ENCODE measurements around the gene CUL4B. TPM values are rescaled to one million over a fixed set of nuclear protein-coding genes. Genes with fewer than 3 reads are reported as not detected.
A peak's percentile ranks its signal among the peaks of the same experiment; 100 is the strongest.

The CUL4B gene
- total RNA-seq, 4 donors from 2014 or later = 24.7 to 44.9 (median 33.6) TPM

- Histone ChIP-seq H3K27me3 (no peaks in the 10 kb centered on the region), H3K4me3 (peak overlapping the region; percentile 55 to 79 (median 69)), H3K36me3 (peaks cover 0 to 23% (median 0%) of the 10 kb centered on the region in 3 donors), H3K27ac (peak overlapping the region; percentile 96 to 99 (median 98)), H3K9me3 (no peaks in the 10 kb centered on the region), H3K4me1 (peaks cover 0 to 39% (median 0%) of the 10 kb centered on the region in 3 donors)
- 3 to 34% methylated on average over 6 to 7 of the region's 7 CpGs for WGBS, 2 donors
- no peak for DNase-seq
- TF ChIP-seq, protein P1, sequence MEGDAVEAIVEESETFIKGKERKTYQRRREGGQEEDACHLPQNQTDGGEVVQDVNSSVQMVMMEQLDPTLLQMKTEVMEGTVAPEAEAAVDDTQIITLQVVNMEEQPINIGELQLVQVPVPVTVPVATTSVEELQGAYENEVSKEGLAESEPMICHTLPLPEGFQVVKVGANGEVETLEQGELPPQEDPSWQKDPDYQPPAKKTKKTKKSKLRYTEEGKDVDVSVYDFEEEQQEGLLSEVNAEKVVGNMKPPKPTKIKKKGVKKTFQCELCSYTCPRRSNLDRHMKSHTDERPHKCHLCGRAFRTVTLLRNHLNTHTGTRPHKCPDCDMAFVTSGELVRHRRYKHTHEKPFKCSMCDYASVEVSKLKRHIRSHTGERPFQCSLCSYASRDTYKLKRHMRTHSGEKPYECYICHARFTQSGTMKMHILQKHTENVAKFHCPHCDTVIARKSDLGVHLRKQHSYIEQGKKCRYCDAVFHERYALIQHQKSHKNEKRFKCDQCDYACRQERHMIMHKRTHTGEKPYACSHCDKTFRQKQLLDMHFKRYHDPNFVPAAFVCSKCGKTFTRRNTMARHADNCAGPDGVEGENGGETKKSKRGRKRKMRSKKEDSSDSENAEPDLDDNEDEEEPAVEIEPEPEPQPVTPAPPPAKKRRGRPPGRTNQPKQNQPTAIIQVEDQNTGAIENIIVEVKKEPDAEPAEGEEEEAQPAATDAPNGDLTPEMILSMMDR (IDR thresholded peaks at IDR 0.05) = no peak
- TF ChIP-seq POLR2A (IDR thresholded peaks at IDR 0.05) = no peak
- intact Hi-C loops (cut with DNase I) = no loop called here
Measured at GRCh38 chrX:120559804-120560203, 958 bp downstream of the CUL4B start.

DNA sequence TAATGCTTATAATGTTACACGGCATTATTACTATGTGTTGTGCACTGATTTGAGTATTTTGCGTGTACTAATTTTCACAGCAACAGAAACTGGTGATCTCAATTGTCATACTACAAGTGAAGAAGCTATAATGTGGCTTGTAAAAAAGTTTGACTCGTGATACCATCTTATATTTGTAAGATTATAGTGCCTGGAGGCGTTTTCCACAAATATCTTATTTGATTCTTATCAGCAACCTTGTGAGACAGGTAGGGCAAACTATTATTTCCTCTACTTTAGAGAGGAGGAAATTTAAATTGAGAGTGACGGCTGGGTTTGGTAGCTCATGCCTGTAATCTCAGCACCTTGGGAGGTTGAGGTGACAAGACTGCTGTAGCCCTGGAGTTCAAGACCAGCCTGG lies 4.5 kb downstream of the CUL4B start:
- no peak overlapping the region for H3K4me3 ChIP-seq
- H3K27ac ChIP-seq = no peak overlapping the region
- no peak for DNase-seq
- peaks cover 0 to 25% (median 0%) of the 10 kb centered on the region in 3 donors for H3K4me1 ChIP-seq
- 72 to 80% methylated on average over 5 of the region's 5 CpGs for WGBS, 2 donors
- intact Hi-C loops (cut with DNase I) = no loop called here
- TF ChIP-seq, protein P1 (IDR thresholded peaks at IDR 0.05) = no peak
- TF ChIP-seq POLR2A (IDR thresholded peaks at IDR 0.05) = no peak
- no peaks in the 10 kb centered on the region for H3K9me3 ChIP-seq
- no peaks in the 10 kb centered on the region for H3K27me3 ChIP-seq
- peaks cover 0 to 29% (median 0%) of the 10 kb centered on the region in 3 donors for H3K36me3 ChIP-seq

DNA sequence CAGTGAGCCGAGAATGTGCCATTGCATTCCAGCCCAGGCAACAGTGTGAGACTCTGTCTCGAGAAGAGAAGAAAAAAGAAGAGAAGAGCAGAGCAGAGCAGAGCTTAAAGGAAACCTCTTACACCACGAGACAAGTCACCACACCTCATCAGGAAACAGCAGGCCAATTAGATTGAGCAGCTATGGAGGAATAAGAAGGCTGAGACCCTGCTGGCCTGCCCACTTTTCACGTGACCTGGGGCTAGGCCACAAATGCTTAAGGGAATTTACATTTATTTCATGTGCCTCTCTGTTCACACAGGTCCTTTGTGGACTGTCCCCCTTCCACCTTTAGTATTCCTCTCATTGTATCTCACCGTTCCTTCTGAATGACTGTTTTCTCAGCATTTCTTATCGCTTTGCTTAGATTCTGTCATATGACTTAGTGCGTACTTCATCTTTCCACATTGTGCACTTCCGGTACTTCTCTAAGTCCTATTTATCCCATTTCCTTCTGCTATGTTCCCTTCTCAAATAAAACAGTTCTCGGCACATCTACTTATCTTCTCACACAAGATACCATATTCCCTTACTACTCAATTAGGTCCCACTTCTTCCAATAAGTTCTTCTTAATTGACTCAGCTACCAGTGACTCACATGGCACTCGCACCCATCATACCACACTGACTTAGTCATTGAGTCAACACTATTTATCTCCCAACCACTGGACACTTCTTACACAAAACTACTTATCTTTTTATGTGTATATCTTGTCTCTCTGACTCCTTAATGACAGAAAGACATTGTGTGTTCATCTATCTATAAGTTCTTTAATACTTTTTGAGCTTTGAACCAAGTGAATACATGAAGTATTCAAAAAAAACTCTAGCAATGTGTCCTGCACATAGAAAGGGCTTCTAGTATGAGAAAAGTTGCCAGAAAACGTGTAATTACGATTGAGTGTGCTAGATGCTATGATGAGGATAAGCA lies 11.0 kb downstream of the CUL4B start:
- TF ChIP-seq POLR2A (IDR thresholded peaks at IDR 0.05) = no peak
- TF ChIP-seq, protein P1 (IDR thresholded peaks at IDR 0.05) = no peak
- WGBS, 2 donors = 60 to 63% methylated on average over 12 of the region's 12 CpGs

DNA sequence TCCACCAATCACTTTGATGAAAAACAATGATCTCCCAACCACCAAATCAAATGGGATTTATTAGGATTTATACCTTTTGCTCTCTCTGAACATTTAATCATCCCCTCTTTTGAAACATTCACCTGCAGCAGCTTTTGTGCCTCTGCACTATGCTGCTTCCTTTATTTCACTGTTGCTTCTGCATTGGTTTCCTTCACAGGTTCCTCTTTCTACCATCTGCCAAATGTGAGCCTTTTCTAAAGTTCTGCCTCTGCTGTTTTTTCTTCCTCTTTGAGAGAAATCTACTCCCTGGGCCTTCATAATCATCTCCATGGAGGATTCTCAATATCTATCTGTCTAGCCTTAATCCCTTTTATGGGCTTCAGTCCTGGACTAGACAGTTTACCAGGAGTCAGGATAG lies 24.7 kb downstream of the CUL4B start:
- no peak for TF ChIP-seq POLR2A (IDR thresholded peaks at IDR 0.05)
- TF ChIP-seq, protein P1 (IDR thresholded peaks at IDR 0.05) = no peak
- intact Hi-C loops (cut with DNase I) = no loop called here
- Histone ChIP-seq H3K9me3 (no peaks in the 10 kb centered on the region), H3K4me3 (no peak overlapping the region), H3K4me1 (no peaks in the 10 kb centered on the region), H3K36me3 (peaks cover 0 to 99% (median 11%) of the 10 kb centered on the region in 3 donors), H3K27ac (no peak overlapping the region), H3K27me3 (no peaks in the 10 kb centered on the region)
- no peak for DNase-seq

More for the DNA sequence above, 11.0 kb downstream of the CUL4B start:
- H3K4me1 ChIP-seq = peaks cover 0 to 12% (median 0%) of the 10 kb centered on the region in 3 donors
- no peaks in the 10 kb centered on the region for H3K27me3 ChIP-seq
- peaks cover 0 to 33% (median 0%) of the 10 kb centered on the region in 3 donors for H3K36me3 ChIP-seq
- peak overlapping the region; percentile 13 to 60 (median 38) for H3K27ac ChIP-seq
- H3K4me3 ChIP-seq = no peak overlapping the region
- intact Hi-C loops (cut with DNase I) = no loop called here
- H3K9me3 ChIP-seq = no peaks in the 10 kb centered on the region
- no peak for DNase-seq
